Measurements from ENCODE around the gene IL31.

GRCh38 chr12:122147514-122148290 is 26.3 kb downstream of the IL31 start:
- TF ChIP-seq SIN3A (IDR thresholded peaks at IDR 0.05; ENCODE audit: borderline replicate concordance, insufficient read depth, low read length): no peak
- no peak for TF ChIP-seq FOXP2 (optimal IDR thresholded peaks at IDR 0.05; ENCODE audit: borderline replicate concordance, extremely low read depth, extremely low read length, insufficient read depth)
- TF ChIP-seq POLR2AphosphoS5 (IDR thresholded peaks at IDR 0.05; ENCODE audit: low read depth, low read length): no peak
- no peak for TF ChIP-seq TAF1 (IDR thresholded peaks at IDR 0.05; ENCODE audit: borderline replicate concordance, insufficient read depth, low read length)

Data from PFSK-1 (cell line).